ENCODE results near the gene HBQ1. TPM values are rescaled to one million over a fixed set of nuclear protein-coding genes. Genes with fewer than 3 reads are reported as not detected.
"Not testable (repeated sequence)": the region's sequence is repeated elsewhere in the genome, so short reads cannot be mapped to it uniquely, and the experiment has no call there.

The HBQ1 gene
- total RNA-seq, 2 donors from 2014 or later = not detected

GRCh38 chr16:146646-147045 is 33.6 kb upstream of the HBQ1 start:
- DNase-seq = no peak
- Histone ChIP-seq H3K4me1 (no peaks in the 10 kb centered on the region), H3K4me3 (no peak overlapping the region), H3K36me3 (no peaks in the 10 kb centered on the region), H3K27me3 (no peaks in the 10 kb centered on the region), H3K9me3 (no peaks in the 10 kb centered on the region), H3K27ac (no peak overlapping the region), H3K9ac (ENCODE audit: low read depth in 2 of 2, low read length in 2 of 2) (no peak overlapping the region)
- intact Hi-C loops (cut with DNase I) = no loop called here
- no peak for TF ChIP-seq CTCF (IDR thresholded peaks at IDR 0.05)

- Histone ChIP-seq H3K9me3 (no peaks in the 10 kb centered on the region), H3K27ac (no peak overlapping the region), H3K4me3 (no peak overlapping the region), H3K9ac (ENCODE audit: low read depth in 2 of 2, low read length in 2 of 2) (no peak overlapping the region), H3K27me3 (no peaks in the 10 kb centered on the region), H3K36me3 (no peaks in the 10 kb centered on the region), H3K4me1 (no peaks in the 10 kb centered on the region)
- intact Hi-C loops (cut with DNase I) = no loop called here
- no peak for DNase-seq
- TF ChIP-seq CTCF (IDR thresholded peaks at IDR 0.05) = no peak
Observed at GRCh38 chr16:149024-149660, 31.1 kb upstream of the HBQ1 start.

GRCh38 chr16:152141-153128 is 27.8 kb upstream of the HBQ1 start, which contains the start of gene HBZ:
HBZ (plus strand) TSS chr16:152644; CDS start chr16:152910, 266 bp downstream.
- no peaks in the 10 kb centered on the region for H3K36me3 ChIP-seq
- peaks cover 10% of the 10 kb centered on the region for H3K27me3 ChIP-seq
- intact Hi-C loops (cut with DNase I) = no loop called here
- H3K4me3 ChIP-seq = no peak within 1 kb of the TSS
- no peak for TF ChIP-seq CTCF (IDR thresholded peaks at IDR 0.05)
- no peaks in the 10 kb centered on the region for H3K9me3 ChIP-seq
- H3K4me1 ChIP-seq = no peaks in the 10 kb centered on the region
- H3K27ac ChIP-seq = no peak within 1 kb of the TSS
- H3K9ac ChIP-seq (ENCODE audit: low read depth in 2 of 2, low read length in 2 of 2) = no peak within 1 kb of the TSS
- no peak for DNase-seq

GRCh38 chr16:153129-153521 is 27.1 kb upstream of the HBQ1 start:
- H3K4me3 ChIP-seq; H3K27me3 ChIP-seq; DNase-seq; H3K9ac ChIP-seq (ENCODE audit: low read depth in 2 of 2, low read length in 2 of 2); H3K27ac ChIP-seq; H3K36me3 ChIP-seq; intact Hi-C loops (cut with DNase I); H3K4me1 ChIP-seq; H3K9me3 ChIP-seq: not testable (repeated sequence)

GRCh38 chr16:153550-154216 is 26.6 kb upstream of the HBQ1 start:
- H3K27me3 ChIP-seq; DNase-seq; H3K27ac ChIP-seq; H3K4me1 ChIP-seq; H3K9ac ChIP-seq (ENCODE audit: low read depth in 2 of 2, low read length in 2 of 2); intact Hi-C loops (cut with DNase I); H3K36me3 ChIP-seq; H3K4me3 ChIP-seq; H3K9me3 ChIP-seq: not testable (repeated sequence)

GRCh38 chr16:154217-155030 is 25.8 kb upstream of the HBQ1 start:
- DNase-seq = no peak
- no peak for TF ChIP-seq CTCF (IDR thresholded peaks at IDR 0.05)
- Histone ChIP-seq H3K36me3 (no peaks in the 10 kb centered on the region), H3K27me3 (peaks cover 10% of the 10 kb centered on the region), H3K4me3 (peak overlapping the region; percentile 37), H3K9ac (ENCODE audit: low read depth in 2 of 2, low read length in 2 of 2) (peak overlapping the region; percentile 34 to 43), H3K27ac (no peak overlapping the region), H3K4me1 (no peaks in the 10 kb centered on the region), H3K9me3 (no peaks in the 10 kb centered on the region)
- intact Hi-C loops (cut with DNase I) = no loop called here

Data from colonic mucosa (tissue), 4 donors.